IMR-90 (cell line): ENCODE data around the gene GEMIN2. TPM values are rescaled to one million over a fixed set of nuclear protein-coding genes. Genes with fewer than 3 reads are reported as not detected.

Source experiments
- ATAC-seq: fragments of 200-7000 bp; cut with Tn5 transposase; 2 replicates; pipeline ENCODE4 v1.9.1; 2020; ENCODE audit warnings: low read depth, mild to moderate bottlenecking, moderate library complexity
- BruUV-seq: library from RNA; stranded (reverse); fragments of 400-500 nt; replicated peaks from 2 replicates; lab custom pipeline; 2021; lab: Mats Ljungman, UMichigan
- CTCF ChIA-PET: fragments of 300-600 bp; formaldehyde crosslinking; extraction: SDS; loops from one replicate; lab custom pipeline; 2021; ENCODE audit warnings: antibody characterized with exemption; lab: Yijun Ruan, JAX
- POLR2A ChIA-PET: fragments of 300-600 bp; sonication (Branson Sonifier 250); formaldehyde crosslinking; loops from one replicate; lab custom pipeline; 2022; ENCODE audit warnings: antibody characterized with exemption; ENCODE audit not compliant: unreplicated experiment; lab: Charles Lee
- DNase-seq: peaks from one replicate; pipeline ENCODE4 v3.0.0; 2013
- H2AFZ ChIP-seq: replicated peaks from 2 replicates; pipeline ENCODE3; 2013; ENCODE audit warnings: low read length, mild to moderate bottlenecking; ENCODE audit not compliant: poor library complexity
- H2AK5ac ChIP-seq: 2 replicates; pipeline ENCODE4 v1.6.1; 2013; ENCODE audit warnings: low read depth, low read length, inconsistent platforms
- H2AK9ac ChIP-seq: replicated peaks from 2 replicates; pipeline ENCODE3; 2013; ENCODE audit warnings: mild to moderate bottlenecking, low read depth, low read length, moderate library complexity; ENCODE audit not compliant: poor library complexity
- H2BK120ac ChIP-seq: 2 replicates; pipeline ENCODE4 v1.6.1; 2013; ENCODE audit warnings: low read depth, low read length, inconsistent platforms
- H2BK15ac ChIP-seq: 3 replicates; pipeline ENCODE4 v1.6.1; 2013; ENCODE audit warnings: low read depth, low read length, inconsistent platforms
- H2BK20ac ChIP-seq: 2 replicates; pipeline ENCODE4 v1.6.1; 2013; ENCODE audit warnings: low read depth, mild to moderate bottlenecking, inconsistent platforms, low read length, moderate library complexity
- H2BK5ac ChIP-seq: 2 replicates; pipeline ENCODE4 v1.6.1; 2013; ENCODE audit warnings: mild to moderate bottlenecking, low read depth, low read length, inconsistent platforms; ENCODE audit not compliant: poor library complexity, severe bottlenecking
- H3K14ac ChIP-seq: replicated peaks from 2 replicates; pipeline ENCODE4 v1.6.1; 2013; ENCODE audit warnings: low read depth, low read length, inconsistent platforms
- H3K18ac ChIP-seq: 2 replicates; pipeline ENCODE4 v1.6.1; 2013; ENCODE audit warnings: low read depth, low read length, control low read depth
- H3K23ac ChIP-seq: 2 replicates; pipeline ENCODE4 v1.6.1; 2013; ENCODE audit warnings: low read depth, low read length, inconsistent platforms
- H3K27ac ChIP-seq: 2 replicates; pipeline ENCODE4 v1.5.1; 2013; ENCODE audit warnings: mild to moderate bottlenecking, control low read depth, low read length; ENCODE audit not compliant: insufficient read depth
- H3K27me3 ChIP-seq: 2 replicates; pipeline ENCODE4 v1.6.1; 2013; ENCODE audit warnings: low read length; ENCODE audit not compliant: control insufficient read depth, insufficient read depth
- H3K36me3 ChIP-seq: 2 replicates; pipeline ENCODE4 v1.6.1; 2013; ENCODE audit warnings: low read length, mixed read lengths; ENCODE audit not compliant: control insufficient read depth, insufficient read depth
- H3K4ac ChIP-seq: 2 replicates; pipeline ENCODE4 v1.6.1; 2013; ENCODE audit warnings: low read depth, low read length, inconsistent platforms
- H3K4me1 ChIP-seq: 2 replicates; pipeline ENCODE4 v1.6.1; 2013; ENCODE audit warnings: low read length, mixed read lengths; ENCODE audit not compliant: control insufficient read depth, insufficient read depth
- H3K4me2 ChIP-seq: 2 replicates; pipeline ENCODE4 v1.6.1; 2013; ENCODE audit warnings: low read depth, mild to moderate bottlenecking, control low read depth, low read length, moderate library complexity
- H3K4me3 ChIP-seq: 2 replicates; pipeline ENCODE4 v1.5.1; 2013; ENCODE audit warnings: low read depth, mild to moderate bottlenecking, control low read depth, low read length, moderate library complexity; ENCODE audit not compliant: insufficient read depth
- H3K56ac ChIP-seq: 2 replicates; pipeline ENCODE4 v1.6.1; 2013; ENCODE audit warnings: low read length, inconsistent platforms; ENCODE audit not compliant: insufficient read depth; ENCODE audit errors: extremely low read depth
- H3K79me1 ChIP-seq, 2 experiments: 2 replicates each; pipeline ENCODE4 v1.6.1; 2013; ENCODE audit warnings: low read length in 2 of 2, inconsistent platforms in 1 of 2, low read depth in 1 of 2
- H3K9ac ChIP-seq: 2 replicates; pipeline ENCODE4 v1.6.1; 2013; ENCODE audit warnings: low read depth, low read length, control low read depth
- H3K9me1 ChIP-seq: 2 replicates; pipeline ENCODE4 v1.6.1; 2013; ENCODE audit warnings: low read length, inconsistent platforms; ENCODE audit not compliant: insufficient read depth
- H3K9me3 ChIP-seq: 2 replicates; pipeline ENCODE4 v1.6.1; 2013; ENCODE audit warnings: low read length; ENCODE audit not compliant: control insufficient read depth, insufficient read depth
- H4K20me1 ChIP-seq: 2 replicates; pipeline ENCODE4 v1.6.1; 2013; ENCODE audit warnings: low read length, inconsistent platforms; ENCODE audit not compliant: insufficient read depth
- H4K5ac ChIP-seq: 2 replicates; pipeline ENCODE4 v1.6.1; 2013; ENCODE audit warnings: mild to moderate bottlenecking, low read depth, low read length, control low read depth
- H4K8ac ChIP-seq, 2 experiments: 2 replicates each; pipeline ENCODE4 v1.6.1; 2013; ENCODE audit warnings: low read depth in 2 of 2, low read length in 2 of 2, control low read depth in 1 of 2, inconsistent platforms in 1 of 2
- H4K91ac ChIP-seq: 2 replicates; pipeline ENCODE4 v1.6.1; 2013; ENCODE audit warnings: low read depth, low read length, inconsistent platforms; ENCODE audit not compliant: insufficient read depth
- BHLHE40 ChIP-seq: fragments of 150-350 bp; IDR thresholded peaks from 2 replicates; pipeline ENCODE4 v1.6.1; 2016; ENCODE audit warnings: mild to moderate bottlenecking, low read depth, low read length
- CEBPB ChIP-seq: IDR thresholded peaks from 2 replicates; pipeline ENCODE4 v1.6.1; 2012; ENCODE audit warnings: low read depth, low read length, improper control_type of control experiment
- CHD1 ChIP-seq: IDR thresholded peaks from 2 replicates; pipeline ENCODE4 v1.6.1; 2012; ENCODE audit warnings: low read depth, low read length, improper control_type of control experiment
- CTCF ChIP-seq: conservative IDR thresholded peaks from 2 replicates; pipeline ENCODE4 v1.5.1; 2012; ENCODE audit warnings: mild to moderate bottlenecking, low read depth, low read length, improper control_type of control experiment
- MAFK ChIP-seq: IDR thresholded peaks from 2 replicates; pipeline ENCODE4 v1.6.1; 2012; ENCODE audit warnings: low read depth, low read length, improper control_type of control experiment
- NFE2L2 ChIP-seq: fragments of 150-350 bp; IDR thresholded peaks from 2 replicates; pipeline ENCODE4 v1.6.1; 2016; ENCODE audit warnings: low read depth, mild to moderate bottlenecking, low read length
- POLR2A ChIP-seq: IDR thresholded peaks from 2 replicates; pipeline ENCODE4 v1.6.1; 2012; ENCODE audit warnings: mild to moderate bottlenecking, low read depth, low read length
- RCOR1 ChIP-seq: IDR thresholded peaks from 2 replicates; pipeline ENCODE4 v1.6.1; 2012; ENCODE audit warnings: mild to moderate bottlenecking, low read length, improper control_type of control experiment; ENCODE audit not compliant: insufficient replicate concordance
- WGBS, 2 experiments: methylation state at CpG; one replicate each; pipeline versions ENCODE4 v1.1.5 to v1.1.7; 2013; ENCODE audit warnings: missing lambda C conversion rate in 2 of 2; ENCODE audit not compliant: insufficient read length in 1 of 2; ENCODE audit errors: extremely low coverage in 2 of 2; 5-methylcytosine and 5-hydroxymethylcytosine counted together
- dilution Hi-C: fragments of 300-500 bp; cut with HindIII; formaldehyde crosslinking; loops from one replicate; pipeline ENCODE4 v1.14.3; 2018; ENCODE audit warnings: low sequenced_read_pairs; ENCODE audit not compliant: unreplicated experiment
- in situ Hi-C: fragments of 300-500 bp; cut with MboI; formaldehyde crosslinking; loops from 3 replicates; pipeline ENCODE4 v1.14.3; 2019; ENCODE audit warnings: low sequenced_read_pairs, inconsistent platforms, mixed read lengths
- intact Hi-C: fragments of 100-400 bp; cut with micrococcal nuclease; formaldehyde crosslinking; loops from 2 replicates; pipeline ENCODE4 v1.10.0; 2022
- polyA plus RNA-seq, 3 experiments: library from polyadenylated mRNA; depleted of rRNA; stranded (reverse); fragments of >200 nt; gene quantifications; 2 replicates each; pipeline ENCODE4 v1.2.3, GENCODE V29; 2012; ENCODE audit warnings: low replicate concordance in 1 of 3
- total RNA-seq: library from RNA; depleted of rRNA; stranded (reverse); fragments of >200 nt; gene quantifications from 2 replicates; pipeline ENCODE4 v1.2.3, GENCODE V29; 2012

GEMIN2 gene
- total and polyA plus RNA-seq, 2 of the 4 experiments (the other 2 are of a cell fraction): 10.6 to 11.2 TPM

GRCh38 chr14:39102265-39102968, 11.7 kb upstream of the GEMIN2 start:
- Histone ChIP-seq H4K5ac (peak overlapping the region; percentile 71), H3K36me3 (no peaks in the 10 kb centered on the region), H3K9ac (peak overlapping the region; percentile 91), H3K9me1 (no peaks in the 10 kb centered on the region), H4K91ac (peak overlapping the region; percentile 78), H2AK5ac (peak overlapping the region; percentile 24), H3K4me1 (no peaks in the 10 kb centered on the region), H3K79me1 (peaks cover 6 to 26% of the 10 kb centered on the region in 2 experiments), H3K27me3 (no peaks in the 10 kb centered on the region), H2BK15ac (no peak overlapping the region), H3K4ac (peak overlapping the region; percentile 93), H4K8ac (peak overlapping the region; percentile 85 to 89), H2AFZ (peak overlapping the region; percentile 97), H3K4me3 (peak overlapping the region; percentile 80), H3K18ac (peak overlapping the region; percentile 59), H2BK5ac (peak overlapping the region; percentile 90), H2AK9ac (peak overlapping the region; percentile 98), H2BK120ac (0 out of 2 replicates have a peak overlapping the region, but pooled peaks have one; percentile 6), H3K27ac (peak overlapping the region; percentile 83), H3K14ac (peak overlapping the region; percentile 95), H3K56ac (peak overlapping the region; percentile 51), H3K23ac (peak overlapping the region; percentile 96), H4K20me1 (peaks cover 26% of the 10 kb centered on the region), H3K4me2 (peak overlapping the region; percentile 99), H3K9me3 (no peaks in the 10 kb centered on the region), H2BK20ac (no peak overlapping the region)
- peak; percentile 41 for ATAC-seq
- in situ Hi-C loops (no loop called here), dilution Hi-C loops (no loop called here), intact Hi-C loops (loop anchor here (2.0 to 10.0 kb wide), 2 partner anchors 68 to 162 kb away; partner anchors contain the start of gene TRAPPC6B)
- CTCF ChIA-PET: interaction anchor here (0.6 kb wide), 1 partner anchor 274 kb away, joined by 3 read pairs; no protein-coding TSS in a partner anchor
- TF ChIP-seq POLR2A: no peak
- TF ChIP-seq CHD1: no peak
- TF ChIP-seq RCOR1: no peak
- TF ChIP-seq CTCF: no peak
- TF ChIP-seq NFE2L2: no peak
- TF ChIP-seq BHLHE40: no peak
- TF ChIP-seq MAFK: no peak
- TF ChIP-seq CEBPB: no peak
- POLR2A ChIA-PET: interaction anchor here (0.6 to 2.3 kb wide), 4 partner anchors 8 to 328 kb away, joined by 3 to 13 read pairs (median 6); partner anchors contain the start of genes GEMIN2 and TRAPPC6B
- BruUV-seq: TSS peak; percentile 51
- no CpG with 5 or more reads among the region's 23 CpGs for WGBS, 2 experiments
- DNase-seq: peak; percentile 44
